Activated CD4-positive, alpha-beta T cell treated with anti-CD3 and anti-CD28 coated beads, Interleukin-2, amount 50 U/mL, for 1 hour (primary cell): ENCODE results near the gene ARID5B.
A peak's percentile ranks its signal among the peaks of the same experiment; 100 is the strongest.

Experiments used
- DNase-seq: peaks from one replicate; pipeline ENCODE4 v3.0.0-alpha.2; 2020

The ARID5B gene

DNA sequence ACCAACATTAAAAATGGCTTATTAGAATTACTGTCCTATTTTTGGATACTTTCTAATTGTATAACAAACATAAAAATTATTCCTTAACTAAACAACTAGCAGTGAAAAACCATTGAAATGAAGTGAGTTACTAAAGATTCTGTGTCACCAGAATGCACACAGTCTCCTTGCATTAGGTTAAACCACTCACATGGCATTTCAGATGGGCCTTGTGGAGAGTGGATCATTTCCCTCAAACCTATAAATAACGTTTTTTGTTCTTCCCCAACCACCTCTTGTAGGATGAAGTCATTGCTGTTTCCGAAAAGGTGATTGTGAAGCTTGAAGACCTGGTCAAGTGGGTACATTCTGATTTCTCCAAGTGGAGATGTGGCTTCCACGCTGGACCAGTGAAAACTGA lies 38.4 kb downstream of the ARID5B start:
- DNase-seq = no peak

GRCh38 chr10:61941202-61941681 lies 39.7 kb downstream of the ARID5B start:
- DNase-seq = no peak

- DNase-seq = no peak
Measured at GRCh38 chr10:61942604-61943461, 41.3 kb downstream of the ARID5B start.

- DNase-seq = no peak
Measured at GRCh38 chr10:61943674-61944378, 42.3 kb downstream of the ARID5B start.

DNA sequence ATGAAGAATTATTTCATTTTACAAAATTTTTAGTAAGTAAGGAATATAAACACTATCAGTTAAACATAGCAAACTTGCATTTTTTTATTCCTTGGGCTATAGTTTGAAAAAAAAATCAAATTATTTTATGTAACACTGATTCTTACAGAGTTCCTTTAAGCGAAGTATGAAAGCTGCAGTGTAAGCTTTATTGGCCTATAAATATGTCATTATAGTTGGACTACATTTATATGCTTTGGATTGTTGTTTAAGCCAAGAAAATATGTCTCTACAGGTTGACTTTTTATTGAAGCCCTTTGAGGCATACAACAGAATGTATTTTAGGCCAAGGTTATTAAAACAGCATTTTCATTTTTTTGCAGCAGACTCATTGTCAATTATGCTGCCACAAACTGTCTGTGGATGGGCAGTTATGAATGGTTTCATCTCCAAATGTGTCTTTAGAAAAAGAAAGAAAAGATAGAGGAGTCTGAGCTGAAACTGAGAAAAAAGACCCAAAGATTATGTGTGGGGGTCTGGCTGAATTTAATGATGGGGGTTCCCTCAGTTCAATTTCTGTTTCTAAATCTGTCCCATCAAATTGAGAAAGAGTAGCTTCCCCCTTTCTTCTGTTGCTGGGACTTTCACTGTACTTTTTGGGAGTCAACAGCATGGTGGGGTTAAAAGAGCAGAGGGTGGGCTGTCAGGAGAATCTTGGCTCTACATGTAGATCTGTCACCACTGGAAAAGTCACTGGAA lies 43.1 kb downstream of the ARID5B start:
- no peak for DNase-seq

GRCh38 chr10:61949687-61950086 lies 48.2 kb downstream of the ARID5B start:
- no peak for DNase-seq

GRCh38 chr10:61950449-61951143 lies 49.1 kb downstream of the ARID5B start:
- no peak for DNase-seq

DNA sequence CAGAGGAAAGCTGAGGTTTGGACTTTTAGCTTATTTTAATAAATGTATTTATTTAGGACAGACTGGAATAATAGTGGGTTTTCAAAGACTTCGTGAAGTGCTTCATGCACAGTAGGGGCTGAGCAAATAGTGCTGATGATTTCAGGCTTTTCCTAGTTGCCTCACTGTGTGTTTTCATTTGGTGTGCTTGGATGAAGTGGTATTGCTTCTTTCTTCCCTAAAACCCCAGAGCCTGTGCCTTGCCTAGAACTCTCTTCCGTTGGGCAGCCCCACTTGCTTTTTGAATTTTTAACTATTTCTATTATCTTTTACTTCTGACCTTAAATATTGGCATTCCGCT lies 49.6 kb downstream of the ARID5B start:
- DNase-seq = no peak

DNA sequence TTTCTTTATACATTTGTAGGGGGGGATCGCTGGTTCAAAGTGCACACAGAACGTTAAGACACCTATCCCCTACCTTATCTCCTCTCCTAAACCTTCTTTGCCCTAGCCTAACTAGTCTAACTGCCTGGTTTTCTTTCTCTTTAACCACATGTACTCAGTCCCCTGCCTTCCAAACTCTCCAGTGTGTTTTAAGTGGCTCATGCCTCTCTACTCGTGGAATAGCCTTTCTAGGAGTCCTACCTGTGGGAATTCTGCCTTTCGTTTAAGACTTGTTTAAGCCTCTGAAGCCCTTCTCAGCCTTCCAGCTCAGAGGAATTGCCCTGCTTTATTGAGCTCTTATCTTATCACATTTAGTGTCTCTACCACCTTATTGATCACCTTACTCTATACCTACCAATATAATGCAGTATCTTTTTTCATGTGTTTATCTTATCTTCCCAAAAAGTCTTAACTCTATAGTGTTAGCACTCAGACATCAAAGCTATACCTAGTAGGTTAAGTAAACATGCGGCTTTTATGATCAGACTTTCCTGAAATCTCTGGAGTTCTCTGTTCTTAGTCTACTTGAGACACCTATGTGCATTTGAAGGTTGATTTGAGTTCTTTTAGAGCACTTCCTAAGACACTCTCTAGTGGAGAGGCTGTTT lies 50.7 kb downstream of the ARID5B start:
- DNase-seq = no peak

GRCh38 chr10:61953183-61953582 lies 51.7 kb downstream of the ARID5B start:
- no peak for DNase-seq

DNA sequence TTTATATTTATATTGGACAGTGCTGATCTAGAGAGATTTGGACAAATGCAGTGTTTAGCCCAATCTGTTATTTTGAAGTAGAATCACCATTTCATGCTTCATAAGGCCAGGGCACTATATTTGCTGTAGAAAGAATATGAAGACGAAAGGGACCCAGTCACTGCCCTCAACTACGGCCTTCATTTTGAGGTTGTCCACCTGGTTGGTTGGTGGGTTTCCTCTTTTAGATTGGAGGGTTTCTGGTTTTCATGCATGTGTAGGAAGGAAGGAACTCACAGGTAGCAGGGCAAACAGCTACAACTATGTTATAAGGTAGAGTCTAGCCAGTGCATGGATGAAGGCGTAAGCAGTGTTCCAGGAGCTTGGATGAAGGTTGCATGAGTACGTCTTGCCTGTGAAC lies 56.3 kb downstream of the ARID5B start:
- no peak for DNase-seq

GRCh38 chr10:61958311-61958710 lies 56.8 kb downstream of the ARID5B start:
- no peak for DNase-seq

DNA sequence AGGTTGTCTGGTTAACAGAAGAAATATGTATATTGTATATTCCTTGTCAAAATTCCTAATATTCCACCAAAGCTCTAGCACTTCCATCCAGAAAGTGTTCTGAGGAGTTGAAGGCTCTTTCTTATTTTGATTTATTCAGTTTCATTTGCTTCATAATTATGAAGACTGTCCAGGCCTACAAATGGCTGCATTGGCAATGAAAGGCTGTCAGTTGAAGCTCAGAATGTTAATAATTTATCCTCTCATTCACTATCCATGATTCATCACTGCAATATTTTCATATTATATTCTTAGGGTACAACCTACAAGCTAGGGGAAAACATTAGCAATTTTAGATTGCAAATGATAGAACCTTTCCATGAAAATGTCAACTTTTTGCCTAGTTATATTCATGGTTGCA lies 57.3 kb downstream of the ARID5B start:
- no peak for DNase-seq

DNA sequence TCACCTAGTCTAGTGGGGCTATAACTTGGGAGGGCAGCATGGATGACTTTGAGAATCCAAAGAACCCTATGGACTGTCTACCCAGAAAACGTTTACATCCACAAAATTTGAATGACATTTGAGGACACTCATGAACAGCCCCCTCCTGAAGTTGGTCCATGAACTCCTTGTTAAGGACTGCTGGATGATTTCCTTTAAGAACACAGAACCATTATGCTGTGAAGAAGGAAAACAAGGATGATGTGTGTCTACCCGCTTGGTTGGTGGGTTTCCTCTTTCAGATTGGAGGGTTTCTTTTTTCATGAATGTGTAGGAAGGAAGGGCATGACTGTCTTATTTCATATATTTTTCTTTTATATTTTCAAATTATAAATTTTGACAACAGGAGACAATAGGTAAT lies 58.3 kb downstream of the ARID5B start:
- no peak for DNase-seq

DNA sequence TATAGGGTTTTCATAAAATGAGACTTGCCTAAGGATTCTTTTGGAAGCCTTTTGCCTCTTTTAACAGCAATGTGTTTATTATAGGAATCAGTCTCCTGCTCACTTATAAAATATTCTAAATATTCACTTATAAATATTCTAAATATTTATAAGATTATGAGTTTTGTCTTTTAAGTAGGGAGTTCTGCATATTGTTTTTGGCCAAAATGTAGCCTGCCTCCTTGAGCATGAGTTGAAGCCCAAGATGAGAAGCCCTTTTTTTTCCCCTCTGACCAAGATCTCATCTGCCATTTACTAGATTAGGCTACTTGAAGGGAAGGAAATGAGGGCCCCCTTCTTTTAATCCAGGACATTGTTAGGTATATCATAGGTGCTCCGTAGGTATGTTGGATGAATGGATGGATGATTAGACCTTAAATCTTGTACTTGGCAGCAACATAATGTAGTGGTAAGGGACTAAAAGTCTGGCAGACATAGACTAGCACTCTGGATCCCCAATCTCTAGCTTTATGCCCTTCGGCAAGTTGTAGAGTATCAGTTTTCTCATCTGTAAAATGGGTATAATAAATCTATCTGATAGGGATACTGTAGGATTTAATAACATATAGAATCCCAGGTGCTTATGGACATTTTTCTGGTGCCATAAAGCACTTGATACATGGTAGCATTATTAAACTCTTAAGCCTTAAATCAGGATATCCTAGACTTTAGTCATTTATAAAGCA lies 59.1 kb downstream of the ARID5B start:
- DNase-seq = no peak

GRCh38 chr10:61961278-61961677 lies 59.8 kb downstream of the ARID5B start:
- DNase-seq = peak; percentile 8

- no peak for DNase-seq
Measured at GRCh38 chr10:61962971-61963370, 61.5 kb downstream of the ARID5B start.

DNA sequence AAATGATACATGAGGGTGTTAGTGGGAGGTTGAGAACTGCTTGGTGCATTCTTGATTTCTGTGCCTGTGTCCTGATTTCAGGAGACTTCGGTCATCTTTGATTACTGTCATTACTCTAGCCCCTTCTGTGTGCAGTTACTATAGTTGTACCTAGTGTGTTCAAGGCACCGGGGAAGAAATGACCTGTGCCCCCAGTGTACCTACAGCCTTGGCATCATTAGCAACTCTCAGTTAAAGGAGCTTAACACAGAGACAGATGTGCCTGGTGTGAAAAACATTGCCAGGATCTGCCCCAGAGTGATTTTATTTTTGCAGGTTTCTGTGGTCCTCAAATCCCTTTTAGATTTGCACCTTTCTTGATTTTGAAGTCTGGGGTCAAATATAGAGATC lies 62.2 kb downstream of the ARID5B start:
- DNase-seq = no peak

DNA sequence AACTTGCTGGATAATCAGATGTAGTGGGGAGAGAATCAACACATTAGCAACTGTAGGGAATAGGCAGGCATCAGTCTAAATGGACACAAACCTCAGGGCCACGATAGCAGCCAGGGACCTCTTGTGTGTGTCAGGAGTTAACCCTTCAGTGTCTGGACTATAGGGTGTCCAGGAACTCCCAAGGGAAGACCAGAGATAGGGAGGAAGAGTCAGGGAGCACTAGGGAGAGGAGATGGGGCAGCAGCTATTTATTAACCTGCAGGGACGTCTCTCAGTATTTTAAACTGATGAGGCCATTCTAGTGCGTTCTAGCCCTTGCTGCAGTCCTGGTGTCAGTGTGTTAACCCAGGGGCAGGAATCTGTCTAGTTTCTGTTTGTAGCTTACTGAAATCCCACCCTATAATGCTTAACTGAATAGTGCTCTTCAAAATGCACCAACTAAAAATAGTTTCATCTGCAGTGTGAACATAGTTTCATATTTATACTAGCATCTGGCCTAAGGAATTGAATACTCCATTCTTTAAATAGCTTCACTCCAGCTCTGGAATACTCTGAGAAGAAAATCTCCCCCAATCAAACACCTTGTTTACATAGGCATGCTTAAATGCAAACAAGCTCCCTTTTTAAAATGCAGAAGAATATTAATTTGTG lies 62.7 kb downstream of the ARID5B start:
- no peak for DNase-seq

GRCh38 chr10:61964949-61965702 lies 63.6 kb downstream of the ARID5B start:
- DNase-seq = no peak
